HG03108 (cell line): Measurements from ENCODE around the gene ZMYND8.
"Not testable (repeated sequence)": the region's sequence is repeated elsewhere in the genome, so short reads cannot be mapped to it uniquely, and the experiment has no call there.

Experiments
- ATAC-seq: cut with Tn5 transposase; IDR thresholded peaks from one replicate; pipeline ENCODE4 v1.9.1; 2021; ENCODE audit warnings: moderate library complexity; ENCODE audit not compliant: unreplicated experiment

ZMYND8 gene

GRCh38 chr20:47189060-47189459, 167.4 kb downstream of the ZMYND8 start:
- no peak for ATAC-seq

GRCh38 chr20:47188540-47188939, 168.0 kb downstream of the ZMYND8 start:
- ATAC-seq, result no peak

GRCh38 chr20:47187450-47188195, 168.9 kb downstream of the ZMYND8 start:
- no peak for ATAC-seq

GRCh38 chr20:47183367-47183766, 173.1 kb downstream of the ZMYND8 start:
- ATAC-seq, result no peak

GRCh38 chr20:47181056-47181862, 175.2 kb downstream of the ZMYND8 start:
- ATAC-seq, result no peak

GRCh38 chr20:47179267-47179666, 177.2 kb downstream of the ZMYND8 start:
- ATAC-seq, result no peak

GRCh38 chr20:47178851-47179250, 177.6 kb downstream of the ZMYND8 start:
- ATAC-seq, result no peak

GRCh38 chr20:47178277-47178676, 178.2 kb downstream of the ZMYND8 start:
- ATAC-seq, result no peak

- not testable (repeated sequence) for ATAC-seq
Measured at GRCh38 chr20:47176217-47176616, 180.3 kb downstream of the ZMYND8 start.

GRCh38 chr20:47175493-47175892, 181.0 kb downstream of the ZMYND8 start:
- no peak for ATAC-seq

GRCh38 chr20:47174456-47175243, 181.8 kb downstream of the ZMYND8 start:
- no peak for ATAC-seq

GRCh38 chr20:47173596-47174216, 182.8 kb downstream of the ZMYND8 start:
- ATAC-seq, result no peak

- ATAC-seq, result no peak
Measured at GRCh38 chr20:47172579-47172978, 183.9 kb downstream of the ZMYND8 start.

GRCh38 chr20:47167846-47168245, 188.7 kb downstream of the ZMYND8 start:
- ATAC-seq, result no peak

- ATAC-seq, result no peak
Measured at GRCh38 chr20:47165376-47165865, 191.1 kb downstream of the ZMYND8 start.

- no peak for ATAC-seq
Measured at GRCh38 chr20:47164140-47164539, 192.4 kb downstream of the ZMYND8 start.

GRCh38 chr20:47161411-47161810, 195.1 kb downstream of the ZMYND8 start:
- no peak for ATAC-seq

- ATAC-seq, result no peak
Measured at GRCh38 chr20:47160992-47161391, 195.5 kb downstream of the ZMYND8 start.

- no peak for ATAC-seq
Measured at GRCh38 chr20:47160240-47160639, 196.3 kb downstream of the ZMYND8 start.
